Measurements from ENCODE around the gene KLC1.

DNA sequence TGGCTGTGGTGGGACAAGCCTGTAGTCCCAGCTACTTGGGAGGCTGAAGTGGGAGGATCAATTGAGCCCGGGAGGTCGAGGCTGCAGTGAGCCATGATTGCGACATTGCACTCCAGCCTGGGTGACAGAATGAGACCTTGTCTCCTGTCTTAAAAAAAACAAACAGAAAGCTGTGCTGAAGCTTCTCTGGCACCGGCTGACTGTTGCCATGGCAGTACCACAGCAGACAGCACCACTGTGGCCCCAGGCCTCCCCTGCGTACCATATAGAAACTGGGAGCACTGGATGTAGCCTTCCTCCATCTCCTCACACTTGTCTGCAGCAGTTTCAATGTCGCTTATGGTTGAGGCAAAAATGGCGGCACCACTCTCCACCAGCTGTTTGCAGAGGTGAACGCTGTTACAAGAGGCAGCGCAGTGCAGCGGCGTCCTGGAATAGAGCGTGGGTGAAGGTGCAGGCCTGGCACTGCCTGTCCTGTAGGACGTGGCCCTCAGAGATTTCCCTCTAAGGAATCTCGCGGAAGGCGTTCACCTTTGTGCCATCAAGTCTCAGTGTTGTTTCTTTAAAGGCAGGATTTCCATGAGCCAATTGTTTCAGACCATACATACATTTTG, 108.5 kb downstream of the KLC1 start:
- TF ChIP-seq, protein P1, sequence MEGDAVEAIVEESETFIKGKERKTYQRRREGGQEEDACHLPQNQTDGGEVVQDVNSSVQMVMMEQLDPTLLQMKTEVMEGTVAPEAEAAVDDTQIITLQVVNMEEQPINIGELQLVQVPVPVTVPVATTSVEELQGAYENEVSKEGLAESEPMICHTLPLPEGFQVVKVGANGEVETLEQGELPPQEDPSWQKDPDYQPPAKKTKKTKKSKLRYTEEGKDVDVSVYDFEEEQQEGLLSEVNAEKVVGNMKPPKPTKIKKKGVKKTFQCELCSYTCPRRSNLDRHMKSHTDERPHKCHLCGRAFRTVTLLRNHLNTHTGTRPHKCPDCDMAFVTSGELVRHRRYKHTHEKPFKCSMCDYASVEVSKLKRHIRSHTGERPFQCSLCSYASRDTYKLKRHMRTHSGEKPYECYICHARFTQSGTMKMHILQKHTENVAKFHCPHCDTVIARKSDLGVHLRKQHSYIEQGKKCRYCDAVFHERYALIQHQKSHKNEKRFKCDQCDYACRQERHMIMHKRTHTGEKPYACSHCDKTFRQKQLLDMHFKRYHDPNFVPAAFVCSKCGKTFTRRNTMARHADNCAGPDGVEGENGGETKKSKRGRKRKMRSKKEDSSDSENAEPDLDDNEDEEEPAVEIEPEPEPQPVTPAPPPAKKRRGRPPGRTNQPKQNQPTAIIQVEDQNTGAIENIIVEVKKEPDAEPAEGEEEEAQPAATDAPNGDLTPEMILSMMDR (IDR thresholded peaks at IDR 0.05; ENCODE audit: low read depth, low read length, poor library complexity, severe bottlenecking): no peak
- no peak for TF ChIP-seq EZH2phosphoT487 (IDR thresholded peaks at IDR 0.05; ENCODE audit: borderline replicate concordance, low read length)

Data from DOHH2 (cell line).